SK-N-SH (cell line): ENCODE data around the gene MTIF2.

ENCODE experiments used
- JUND ChIP-seq: IDR thresholded peaks from 2 replicates; pipeline ENCODE4 v1.4.0; 2012
- TF ChIP-seq, protein P1 (sequence below): fragments of 200-600 bp; sonication (generic); IDR thresholded peaks from 2 replicates; pipeline ENCODE4 v1.6.1; 2017; ENCODE audit warnings: antibody characterized with exemption, mild to moderate bottlenecking, moderate library complexity

DNA sequence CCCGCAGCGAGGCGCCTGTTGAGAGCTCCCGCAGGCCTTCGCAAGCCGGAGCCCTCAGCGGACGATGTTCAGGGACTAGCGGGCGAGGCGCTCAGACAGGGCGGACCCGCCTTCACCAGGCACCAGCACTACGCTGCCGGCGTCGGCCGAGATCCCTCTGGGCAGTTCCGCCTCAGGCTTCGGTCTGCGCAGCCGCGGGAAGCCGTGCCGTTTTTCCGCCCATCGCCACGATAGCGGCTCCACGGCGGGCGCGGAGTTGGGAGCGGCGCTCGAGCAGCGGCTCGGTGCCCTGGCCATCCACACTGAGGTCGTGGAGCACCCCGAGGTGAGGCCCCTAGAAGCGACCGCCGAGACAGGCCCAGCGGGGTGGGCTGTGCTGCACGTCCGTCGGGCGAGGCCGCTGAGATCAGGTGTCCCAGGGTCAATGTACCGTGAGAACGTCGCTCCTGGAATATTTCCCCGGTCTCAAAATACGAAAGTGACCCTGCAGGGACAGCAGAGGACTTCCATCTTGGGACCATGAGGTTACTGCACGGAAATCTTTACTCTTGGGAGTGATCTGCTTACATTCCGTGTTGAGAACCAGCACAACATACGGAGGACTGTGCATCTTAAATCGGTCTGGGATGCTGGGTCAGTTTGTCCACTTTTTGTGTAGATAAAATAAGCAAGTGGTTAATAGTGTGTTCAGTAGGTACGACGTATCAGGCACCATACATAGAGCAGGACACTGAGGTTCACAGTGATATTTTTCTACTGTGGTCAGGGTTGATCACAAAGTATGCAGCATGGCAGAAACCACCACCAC lies 13.3 kb upstream of the MTIF2 start:
- TF ChIP-seq, protein P1, sequence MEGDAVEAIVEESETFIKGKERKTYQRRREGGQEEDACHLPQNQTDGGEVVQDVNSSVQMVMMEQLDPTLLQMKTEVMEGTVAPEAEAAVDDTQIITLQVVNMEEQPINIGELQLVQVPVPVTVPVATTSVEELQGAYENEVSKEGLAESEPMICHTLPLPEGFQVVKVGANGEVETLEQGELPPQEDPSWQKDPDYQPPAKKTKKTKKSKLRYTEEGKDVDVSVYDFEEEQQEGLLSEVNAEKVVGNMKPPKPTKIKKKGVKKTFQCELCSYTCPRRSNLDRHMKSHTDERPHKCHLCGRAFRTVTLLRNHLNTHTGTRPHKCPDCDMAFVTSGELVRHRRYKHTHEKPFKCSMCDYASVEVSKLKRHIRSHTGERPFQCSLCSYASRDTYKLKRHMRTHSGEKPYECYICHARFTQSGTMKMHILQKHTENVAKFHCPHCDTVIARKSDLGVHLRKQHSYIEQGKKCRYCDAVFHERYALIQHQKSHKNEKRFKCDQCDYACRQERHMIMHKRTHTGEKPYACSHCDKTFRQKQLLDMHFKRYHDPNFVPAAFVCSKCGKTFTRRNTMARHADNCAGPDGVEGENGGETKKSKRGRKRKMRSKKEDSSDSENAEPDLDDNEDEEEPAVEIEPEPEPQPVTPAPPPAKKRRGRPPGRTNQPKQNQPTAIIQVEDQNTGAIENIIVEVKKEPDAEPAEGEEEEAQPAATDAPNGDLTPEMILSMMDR: no peak
- TF ChIP-seq JUND: no peak
